GM21619 (cell line): ENCODE results near the gene UBE2K.
"Not testable (repeated sequence)": the region's sequence is repeated elsewhere in the genome, so short reads cannot be mapped to it uniquely, and the experiment has no call there.

Experiments
- ATAC-seq: cut with Tn5 transposase; IDR thresholded peaks from one replicate; pipeline ENCODE4 v1.9.1; 2021; ENCODE audit not compliant: unreplicated experiment

The UBE2K gene

DNA sequence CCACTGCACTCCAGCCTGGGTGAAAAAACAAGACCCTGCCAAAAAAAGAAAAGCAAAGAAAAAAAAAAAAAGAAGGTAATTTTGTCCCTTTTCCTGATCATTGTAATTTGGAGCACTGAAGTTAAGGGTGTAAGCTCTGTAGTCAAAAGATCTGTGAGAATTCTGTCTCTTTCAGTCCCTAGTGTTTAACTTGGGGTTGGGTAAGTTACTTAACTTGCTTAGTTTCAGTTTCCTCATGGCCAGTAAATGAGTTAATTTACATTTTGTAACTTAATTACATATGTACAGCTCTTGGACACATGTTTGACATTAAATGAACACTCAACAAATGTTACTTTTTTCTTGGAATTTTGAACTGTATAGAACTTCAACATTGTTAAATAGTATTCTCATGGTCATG is 10.9 kb upstream of the UBE2K start:
- ATAC-seq, result no peak

DNA sequence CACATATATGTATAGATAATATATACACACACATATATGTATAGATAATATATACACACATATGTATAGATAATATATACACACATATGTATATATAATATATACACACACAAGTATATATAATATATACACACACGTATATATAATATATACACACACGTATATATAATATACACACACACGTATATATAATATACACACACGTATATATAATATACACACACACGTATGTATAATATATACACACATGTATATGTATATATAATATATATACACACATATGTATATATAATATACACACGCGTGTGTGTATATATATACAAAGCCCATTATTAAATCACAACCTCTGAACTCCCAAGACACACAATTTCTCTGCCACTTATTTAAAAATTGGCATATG is 8.0 kb upstream of the UBE2K start:
- ATAC-seq, result no peak

DNA sequence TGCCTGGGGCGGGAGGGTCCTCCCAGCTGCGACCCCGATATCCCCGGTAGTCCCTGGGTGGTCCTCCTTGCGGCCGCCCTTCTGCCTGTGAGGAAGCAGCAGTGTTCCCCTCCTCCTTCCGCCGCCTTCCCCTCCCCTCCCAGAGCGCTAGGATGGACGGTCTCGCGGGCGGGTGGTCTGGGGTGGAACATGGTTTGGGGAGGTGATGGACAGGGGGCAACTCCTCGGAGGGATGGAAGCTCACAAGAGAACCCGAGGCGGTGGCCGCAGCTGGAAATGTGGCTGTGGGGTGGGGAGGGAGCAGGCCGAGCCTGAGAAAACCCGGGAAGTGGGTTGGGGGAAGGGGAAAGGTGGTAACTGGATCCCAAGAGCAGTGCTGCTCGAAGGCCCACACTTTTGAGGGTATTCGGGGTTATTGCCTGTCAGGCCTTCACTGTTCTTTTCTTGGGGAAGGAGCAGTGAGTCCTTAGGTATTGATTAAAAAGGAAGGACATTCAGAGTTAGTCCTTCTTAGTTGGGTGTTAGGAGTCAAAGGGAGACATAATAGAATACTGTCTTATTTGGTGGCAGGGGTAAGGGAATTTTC is 581 bp downstream of the UBE2K start:
- ATAC-seq, result peak; percentile 31

DNA sequence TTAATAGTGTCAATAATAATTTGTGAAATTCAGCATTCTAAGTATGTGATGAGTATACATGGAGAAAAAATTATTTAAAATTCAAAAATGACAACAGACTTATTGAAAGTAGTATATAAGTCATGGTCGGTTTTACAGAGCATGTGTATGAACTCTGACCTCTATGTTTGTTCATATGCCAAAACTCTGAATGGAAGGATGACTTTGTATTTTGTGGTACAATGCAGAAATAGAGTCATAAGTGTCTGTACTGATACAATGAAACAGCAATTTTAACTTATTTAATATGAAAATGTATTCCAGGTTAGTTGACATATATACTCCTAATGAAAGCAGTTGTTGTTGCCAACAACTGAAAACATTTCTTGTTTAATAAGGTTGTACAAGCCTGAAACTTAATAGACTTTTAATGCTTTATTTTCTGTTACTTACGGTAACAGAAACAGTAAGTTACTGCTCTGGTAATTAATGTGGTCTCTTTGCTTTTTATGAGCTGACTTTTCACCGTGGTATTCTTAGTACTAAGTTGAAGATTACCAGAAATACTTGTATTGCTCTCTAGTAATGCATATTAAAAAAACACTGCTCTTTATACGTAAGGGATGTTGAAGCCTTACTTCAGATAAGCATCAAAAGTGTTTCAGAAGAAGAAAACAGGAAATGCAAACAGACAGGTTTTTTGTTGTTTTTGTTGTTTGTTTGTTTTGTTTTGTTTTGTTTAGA is 1.9 kb downstream of the UBE2K start:
- no peak for ATAC-seq

DNA sequence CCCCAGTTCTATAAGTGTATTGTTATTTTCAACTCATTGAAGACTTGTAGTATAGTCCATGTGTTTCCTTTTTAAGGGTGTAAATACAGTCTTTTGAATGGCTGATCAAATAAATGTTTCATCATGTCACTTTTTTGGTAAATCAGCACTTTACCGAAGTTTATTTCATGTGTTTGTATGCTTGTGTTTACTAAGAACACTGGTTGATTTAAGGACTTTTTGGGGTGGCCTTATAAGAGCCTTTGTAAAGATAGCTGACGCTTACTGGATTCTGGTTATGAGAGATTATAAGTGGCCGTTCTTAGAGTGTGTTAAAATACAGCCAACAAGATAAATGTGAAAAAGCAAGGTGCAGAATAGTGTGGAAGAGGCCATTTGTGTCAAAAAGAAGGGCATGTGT is 2.6 kb downstream of the UBE2K start:
- ATAC-seq, result no peak

DNA sequence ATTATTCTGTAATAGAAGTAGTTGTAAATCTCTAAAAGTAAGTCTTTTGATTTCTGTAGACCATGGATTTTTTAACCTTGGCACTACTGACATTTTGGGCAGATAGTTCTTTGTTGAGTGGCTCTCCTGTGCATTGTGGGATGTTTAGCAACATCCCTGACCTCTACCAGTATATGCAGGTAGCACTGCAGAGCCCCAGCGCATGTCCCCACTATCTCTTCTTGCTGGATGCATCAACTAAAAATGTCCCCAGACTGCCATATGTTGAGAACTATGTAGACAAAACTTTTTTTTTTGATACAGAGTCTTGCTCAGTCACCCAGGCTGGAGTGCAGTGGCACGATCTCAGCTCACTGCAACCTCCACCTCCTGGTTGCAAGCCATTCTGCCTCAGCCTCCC is 4.8 kb downstream of the UBE2K start:
- no peak for ATAC-seq

DNA sequence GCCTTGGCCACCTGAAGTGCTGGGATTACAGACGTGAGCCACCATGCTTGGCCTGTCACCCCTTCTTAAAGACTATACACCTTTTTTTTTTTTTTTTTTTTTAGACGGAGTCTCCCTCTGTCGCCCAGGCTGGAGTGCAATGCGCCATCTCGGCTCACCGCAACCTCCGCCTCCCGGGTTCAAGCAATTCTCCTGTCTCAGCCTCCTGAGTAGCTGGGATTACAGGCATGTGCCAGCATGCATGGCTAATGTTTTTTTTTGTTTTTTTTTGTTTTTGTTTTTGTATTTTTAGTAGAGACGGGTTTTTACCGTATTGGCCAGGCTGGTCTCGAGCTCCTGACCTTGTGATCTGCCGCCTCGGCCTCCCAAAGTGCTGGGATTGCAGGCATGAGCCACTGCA is 6.9 kb downstream of the UBE2K start:
- not testable (repeated sequence) for ATAC-seq

DNA sequence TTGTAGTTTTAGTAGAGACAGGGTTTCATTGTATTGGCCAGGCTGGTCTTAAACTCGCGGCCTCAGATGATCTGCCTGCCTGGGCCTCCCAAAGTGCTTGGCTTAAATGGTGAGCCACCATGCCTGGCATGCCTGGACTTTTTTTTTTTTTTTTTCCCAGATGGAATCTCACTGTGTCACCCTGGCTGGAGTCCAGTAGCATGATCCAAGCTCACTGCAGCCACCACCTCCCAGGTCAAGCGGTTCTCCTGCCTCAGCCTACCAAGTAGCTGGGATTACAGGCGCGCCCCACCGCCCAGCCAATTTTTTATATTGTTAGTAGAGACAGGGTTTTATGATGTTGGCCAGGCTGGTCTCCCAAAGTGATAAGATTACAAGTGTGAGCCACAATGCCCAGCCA is 8.4 kb downstream of the UBE2K start:
- ATAC-seq, result no peak

DNA sequence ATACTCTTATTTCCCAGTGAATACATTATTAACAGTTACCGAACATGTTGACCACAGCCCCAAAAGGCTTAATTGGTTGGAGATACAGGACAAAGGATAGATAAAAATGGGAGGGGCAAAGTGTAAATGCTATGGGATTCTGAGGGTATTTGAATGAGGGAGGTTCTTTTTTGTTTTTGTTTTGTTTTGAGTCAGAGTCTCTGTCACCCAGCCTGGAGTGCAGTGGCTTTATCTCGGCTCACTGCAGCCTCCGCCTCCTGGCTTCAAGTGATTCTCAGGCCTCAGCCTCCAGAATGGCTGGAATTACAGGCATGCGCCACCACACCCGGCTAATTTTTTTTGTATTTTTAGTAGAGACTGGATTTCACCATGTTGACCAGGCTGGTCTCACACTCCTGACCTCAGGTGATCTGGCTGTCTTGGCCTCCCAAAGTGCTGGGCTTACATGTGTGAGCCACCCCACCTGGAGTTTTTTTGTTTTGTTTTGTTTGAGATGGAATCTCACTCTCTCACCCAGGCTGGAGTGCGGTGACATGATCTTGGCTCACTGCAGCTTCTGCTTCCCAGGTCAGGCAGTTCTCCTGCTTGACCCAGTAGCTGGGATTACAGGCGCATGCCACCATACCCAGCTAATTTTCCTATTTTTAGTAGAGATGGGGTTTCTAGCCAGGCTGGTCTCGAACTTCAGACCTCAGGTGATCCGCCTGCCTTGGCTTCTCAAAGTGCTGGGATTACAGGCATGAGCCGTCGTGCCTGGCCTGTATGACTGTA is 9.0 kb downstream of the UBE2K start:
- no peak for ATAC-seq

DNA sequence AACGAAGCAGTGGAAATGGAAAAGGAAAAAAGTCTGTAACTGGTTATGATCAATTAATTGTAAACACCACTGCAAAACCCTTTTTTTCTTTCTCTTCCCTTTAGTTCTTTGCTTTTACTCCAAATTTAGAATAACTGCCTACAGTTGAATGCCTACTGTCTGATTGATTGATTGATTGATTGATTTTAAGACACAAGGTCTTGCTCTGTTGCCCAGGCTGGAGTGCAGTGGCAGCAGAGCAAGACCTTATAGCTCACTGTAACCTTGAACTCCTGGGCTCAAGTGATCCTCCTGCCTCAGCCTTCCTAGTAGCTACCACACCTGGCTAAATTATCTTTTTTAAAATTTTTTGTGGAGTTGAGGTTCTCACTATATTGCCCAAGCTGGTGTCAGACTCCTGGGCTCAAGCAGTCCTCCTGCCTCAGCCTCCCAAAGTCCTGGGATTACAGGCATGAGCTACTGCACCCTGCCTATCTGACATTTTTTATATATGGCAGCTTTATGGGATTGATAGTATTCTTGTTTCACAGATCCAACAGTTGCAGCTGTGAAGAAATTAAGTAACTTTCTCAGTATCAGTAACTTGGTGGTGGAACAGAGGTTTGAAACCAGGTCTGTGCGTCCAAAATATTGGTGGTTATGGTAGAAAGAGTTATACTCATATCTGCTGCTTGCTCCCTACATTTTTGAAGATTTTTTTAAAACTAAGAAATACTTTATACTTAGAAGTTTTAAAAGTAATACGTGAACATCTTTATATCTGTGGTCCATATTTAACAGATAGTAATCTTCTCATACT is 12.4 kb downstream of the UBE2K start:
- ATAC-seq, result no peak

DNA sequence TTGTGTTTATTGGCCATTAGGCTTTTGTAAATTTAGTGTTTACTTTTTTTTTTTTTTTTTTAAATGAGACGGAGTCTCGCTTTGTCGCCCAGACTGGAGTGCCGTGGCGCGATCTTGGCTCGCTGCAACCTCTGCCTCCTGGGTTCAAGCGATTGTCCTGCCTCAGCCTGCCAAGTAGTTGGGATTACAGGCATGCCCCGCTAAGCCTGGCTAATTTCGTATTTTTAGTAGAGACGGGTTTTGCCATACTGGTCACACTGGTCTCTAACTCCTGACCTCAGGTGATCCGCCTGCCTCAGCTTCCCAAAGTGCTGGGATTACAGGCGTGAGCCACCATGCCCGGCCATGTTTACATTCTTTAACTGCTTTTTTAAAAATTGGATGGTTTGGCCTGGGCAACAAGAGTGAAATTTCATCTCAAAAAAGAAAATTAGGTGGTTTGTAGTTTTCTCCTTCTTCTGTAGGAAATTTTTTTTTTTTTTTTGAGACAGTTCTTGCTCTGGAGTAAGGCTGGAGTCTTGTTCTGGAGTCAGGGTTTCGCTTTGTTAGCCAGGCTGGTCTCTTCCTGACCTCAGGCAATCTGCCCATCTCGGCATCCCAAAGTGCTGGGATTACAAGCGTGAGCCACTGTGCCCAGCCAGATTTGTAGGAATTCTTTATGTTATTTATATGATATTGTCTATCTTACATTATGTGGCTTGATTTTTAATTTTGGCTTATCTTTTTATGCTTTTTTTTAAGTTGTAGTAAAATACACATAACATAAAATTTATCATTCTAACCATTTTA is 15.1 kb downstream of the UBE2K start:
- ATAC-seq, result no peak

DNA sequence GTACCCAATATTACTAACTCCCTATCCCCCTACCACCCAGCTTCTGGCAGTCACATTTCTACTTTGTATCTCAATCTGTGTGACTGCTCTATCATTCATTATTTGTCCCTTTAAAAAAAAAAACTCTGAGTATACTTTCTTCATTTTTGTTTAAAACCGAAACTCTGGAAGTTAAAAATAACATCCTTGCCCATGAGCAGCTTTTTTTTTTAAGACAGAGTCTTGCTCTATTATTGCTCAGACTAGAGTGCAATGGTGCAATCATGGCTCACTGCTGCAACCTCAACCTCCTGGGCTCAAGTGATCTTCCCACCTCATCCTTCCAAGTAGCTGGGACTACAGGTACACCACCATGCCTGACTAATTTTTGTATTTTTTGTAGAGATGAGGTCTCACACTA is 15.8 kb downstream of the UBE2K start:
- no peak for ATAC-seq

DNA sequence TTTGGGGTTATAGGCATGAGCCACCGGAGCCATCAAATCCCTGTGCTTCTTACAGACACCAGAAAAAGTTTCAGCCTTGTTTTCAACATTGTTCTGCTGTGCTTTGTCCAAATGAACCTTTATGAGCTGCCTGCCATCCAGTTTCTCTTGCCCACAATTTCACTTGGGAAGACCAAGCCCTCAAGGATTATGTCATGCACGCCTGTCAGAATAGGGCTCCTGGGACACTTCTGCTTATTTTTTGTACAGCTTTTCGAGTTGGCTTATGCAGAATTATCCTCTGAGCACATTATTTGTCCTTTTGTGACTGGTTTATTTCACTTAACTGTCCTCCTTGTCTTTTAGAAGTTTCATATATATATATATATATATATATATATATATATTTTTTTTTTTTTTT is 16.2 kb downstream of the UBE2K start:
- no peak for ATAC-seq

DNA sequence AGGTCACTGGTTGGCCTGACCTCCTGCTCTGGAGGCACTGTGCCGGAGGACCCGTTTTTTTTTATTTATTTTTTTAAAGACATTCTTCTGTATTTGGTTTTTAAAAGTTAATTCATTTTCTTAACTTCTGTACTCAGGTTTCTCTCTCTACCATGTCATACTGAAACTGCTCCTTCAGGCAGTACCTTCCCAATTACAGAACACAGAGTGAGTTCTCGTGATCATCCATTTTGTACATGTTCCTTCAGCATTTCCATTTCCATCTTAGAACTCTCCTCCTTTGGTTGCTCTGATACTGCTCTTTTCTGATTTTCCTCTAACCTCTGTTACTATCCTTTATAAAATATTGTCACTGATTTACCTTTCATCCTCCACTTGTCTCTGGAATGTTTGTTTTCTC is 17.9 kb downstream of the UBE2K start:
- ATAC-seq, result peak; percentile 45

DNA sequence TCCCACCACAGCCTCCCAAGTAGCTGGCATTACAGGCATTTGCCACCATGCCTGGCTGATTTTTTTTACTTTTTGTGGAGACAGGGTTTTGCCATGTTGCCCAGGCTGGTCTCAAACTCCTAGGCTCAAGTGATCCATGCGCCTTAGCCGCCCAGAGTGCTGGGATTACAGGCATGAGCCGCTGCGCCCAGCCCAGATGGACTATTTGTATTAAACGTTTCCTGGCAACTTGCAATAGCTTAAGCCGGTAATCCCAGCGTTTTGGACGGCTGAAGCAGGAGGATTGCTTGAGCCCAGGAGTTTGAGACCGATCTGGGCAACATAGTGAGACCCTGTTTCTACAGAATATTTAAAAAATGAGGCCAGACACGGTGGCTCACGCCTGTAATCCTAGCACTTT is 18.4 kb downstream of the UBE2K start:
- ATAC-seq, result no peak

DNA sequence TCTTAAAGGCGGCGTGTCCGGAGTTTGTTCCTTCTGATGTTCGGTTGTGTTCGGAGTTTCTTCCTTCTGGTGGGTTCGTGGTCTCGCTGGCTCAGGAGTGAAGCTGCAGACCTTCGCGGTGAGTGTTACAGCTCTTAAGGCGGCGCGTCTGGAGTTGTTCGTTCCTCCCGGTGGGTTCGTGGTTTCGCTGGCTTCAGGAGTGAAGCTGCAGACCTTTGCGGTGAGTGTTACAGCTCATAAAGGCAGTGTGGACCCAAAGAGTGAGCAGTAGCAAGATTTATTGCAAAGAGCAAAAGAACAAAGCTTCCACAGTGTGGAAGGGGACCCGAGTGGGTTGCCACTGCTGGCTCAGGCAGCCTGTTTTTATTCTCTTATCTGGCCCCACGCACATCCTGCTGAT is 19.8 kb downstream of the UBE2K start:
- not testable (repeated sequence) for ATAC-seq

DNA sequence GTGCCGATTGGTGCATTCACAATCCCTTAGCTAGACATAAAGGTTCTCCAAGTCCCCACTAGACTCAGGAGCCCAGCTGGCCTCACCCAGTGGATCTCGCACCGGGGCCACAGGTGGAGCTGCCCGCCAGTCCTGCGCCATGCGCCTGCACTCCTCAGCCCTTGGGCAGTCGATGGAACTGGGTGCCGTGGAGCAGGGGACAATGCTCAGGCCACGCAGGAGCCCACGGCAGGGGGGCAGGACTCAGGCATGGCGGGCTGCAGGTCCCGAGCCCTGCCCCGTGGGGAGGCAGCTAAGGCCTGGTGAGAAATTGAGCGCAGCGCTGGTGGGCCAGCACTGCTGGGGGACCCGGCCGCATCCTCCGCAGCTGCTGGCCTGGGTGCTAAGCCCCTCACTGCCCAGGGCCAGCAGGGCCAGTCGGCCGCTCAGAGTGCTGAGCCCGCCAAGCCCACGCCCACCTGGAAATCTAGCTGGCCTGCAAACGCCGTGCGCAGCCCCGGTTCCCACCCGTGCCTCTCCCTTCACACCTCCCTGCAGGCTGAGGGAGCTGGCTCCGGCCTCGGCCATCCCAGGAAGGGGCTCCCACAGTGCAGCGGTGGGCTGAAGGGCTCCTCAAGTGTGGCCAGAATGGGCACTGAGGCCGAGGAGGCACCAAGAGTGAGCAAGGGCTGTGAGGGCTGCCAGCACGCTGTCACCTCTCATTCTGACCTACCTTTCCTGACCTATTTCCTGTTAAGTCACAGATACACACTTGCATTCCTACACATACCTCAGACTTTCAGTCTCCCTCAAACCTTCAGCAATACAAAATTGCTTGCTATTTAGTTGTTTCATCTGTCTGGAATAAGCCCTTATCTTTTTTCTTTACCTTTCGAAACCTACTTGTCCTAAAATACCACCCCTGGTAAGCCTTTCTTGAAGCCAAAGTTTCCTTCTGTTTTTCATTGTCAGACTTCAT is 20.7 kb downstream of the UBE2K start:
- no peak for ATAC-seq

DNA sequence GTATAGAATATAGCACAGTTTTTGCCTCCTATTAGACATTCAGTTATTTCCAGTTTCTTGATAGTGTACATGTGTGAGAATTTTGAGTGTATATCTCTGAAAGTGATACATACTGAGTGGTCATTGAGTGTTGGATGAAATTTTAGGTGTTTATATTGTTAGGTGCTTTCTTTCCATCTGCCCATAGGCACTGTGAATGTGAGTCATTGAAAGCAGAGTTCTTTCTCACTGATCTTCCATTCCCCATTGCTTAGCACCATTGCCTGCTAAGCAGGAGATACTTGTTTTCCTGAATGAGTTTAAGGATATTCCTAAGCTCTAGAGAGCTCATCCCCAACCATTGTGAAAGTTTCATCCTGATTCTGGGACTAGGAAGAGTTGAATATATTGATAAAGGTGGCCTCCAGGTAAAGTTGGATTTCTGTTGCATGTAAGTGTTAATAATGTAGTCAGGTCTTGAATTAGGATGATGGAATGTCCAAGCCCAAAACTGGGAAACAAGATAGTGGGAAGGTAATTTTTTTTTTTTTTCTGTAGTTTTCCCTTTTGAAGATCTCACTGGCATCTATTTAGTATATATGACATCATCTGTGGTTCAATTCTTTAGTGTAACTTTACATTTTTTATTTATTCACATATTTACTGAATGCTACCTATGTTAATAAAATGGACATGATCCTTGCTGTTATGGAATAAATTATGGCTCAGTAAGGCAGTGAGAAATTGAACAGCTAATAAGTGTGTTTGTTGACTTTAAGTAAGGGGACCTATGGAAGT is 22.1 kb downstream of the UBE2K start:
- ATAC-seq, result no peak

DNA sequence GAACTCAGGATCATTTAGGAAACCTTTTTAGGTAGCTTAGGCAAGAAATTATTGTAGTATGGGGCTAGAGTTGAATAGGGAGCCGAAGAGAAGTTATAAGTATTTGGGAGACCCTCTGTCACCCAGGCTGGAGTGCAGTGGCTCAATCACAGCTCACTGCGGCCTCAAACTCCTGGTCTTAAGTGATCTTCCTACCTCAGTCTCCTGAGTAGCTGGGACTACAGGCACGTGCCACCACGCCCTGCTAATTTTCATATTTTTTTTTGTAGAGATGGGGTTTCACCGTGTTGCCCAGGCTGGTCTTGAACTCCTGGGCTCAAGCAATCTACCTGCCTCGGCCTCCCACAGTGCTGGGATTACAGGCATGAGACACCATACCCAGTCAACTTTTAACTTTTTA is 23.3 kb downstream of the UBE2K start:
- not testable (repeated sequence) for ATAC-seq
